Measurements from ENCODE around the gene C19orf12.

DNA sequence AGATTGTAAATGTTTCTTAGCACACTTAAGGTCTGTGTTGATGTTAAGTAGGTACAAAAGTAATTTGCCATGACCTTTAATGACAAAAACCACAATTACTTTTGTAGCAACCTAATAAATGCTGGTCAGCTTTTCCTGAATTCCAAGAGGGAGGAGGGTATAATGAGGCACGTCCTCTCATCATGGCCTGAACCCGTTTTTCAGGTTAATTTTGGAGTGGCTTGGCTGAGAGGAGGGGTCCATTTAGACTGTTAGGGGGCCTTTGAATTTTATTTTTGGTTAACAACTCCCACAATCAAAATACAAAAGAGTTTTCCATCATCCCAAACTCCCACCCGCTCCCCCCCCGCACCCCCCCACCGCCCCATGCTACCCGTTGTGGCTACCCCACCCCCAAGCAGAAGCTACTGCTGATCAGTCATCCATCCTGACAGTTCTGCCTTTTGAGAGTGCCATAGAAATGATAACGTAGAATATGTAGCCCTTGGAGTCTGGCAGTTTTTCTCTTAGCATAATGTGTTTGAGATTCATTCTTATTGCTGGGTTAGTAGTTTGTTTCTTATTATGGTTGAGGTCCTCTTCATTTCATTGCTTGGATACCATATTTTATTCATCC, 64.2 kb downstream of the C19orf12 start:
- TF ChIP-seq FOXM1 (IDR thresholded peaks at IDR 0.05; ENCODE audit: borderline replicate concordance) (no peak), FOXK2 (IDR thresholded peaks at IDR 0.05) (no peak), SP1 (IDR thresholded peaks at IDR 0.05) (no peak), FOXA1 (IDR thresholded peaks at IDR 0.05) (no peak), SUZ12 (IDR thresholded peaks at IDR 0.05) (no peak)
- TF ChIP-seq, protein P1, sequence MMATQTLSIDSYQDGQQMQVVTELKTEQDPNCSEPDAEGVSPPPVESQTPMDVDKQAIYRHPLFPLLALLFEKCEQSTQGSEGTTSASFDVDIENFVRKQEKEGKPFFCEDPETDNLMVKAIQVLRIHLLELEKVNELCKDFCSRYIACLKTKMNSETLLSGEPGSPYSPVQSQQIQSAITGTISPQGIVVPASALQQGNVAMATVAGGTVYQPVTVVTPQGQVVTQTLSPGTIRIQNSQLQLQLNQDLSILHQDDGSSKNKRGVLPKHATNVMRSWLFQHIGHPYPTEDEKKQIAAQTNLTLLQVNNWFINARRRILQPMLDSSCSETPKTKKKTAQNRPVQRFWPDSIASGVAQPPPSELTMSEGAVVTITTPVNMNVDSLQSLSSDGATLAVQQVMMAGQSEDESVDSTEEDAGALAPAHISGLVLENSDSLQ (IDR thresholded peaks at IDR 0.05), result no peak
